Thymus (tissue), 11 donors: Measurements from ENCODE around the gene PTGER1. TPM values are rescaled to one million over a fixed set of nuclear protein-coding genes. Genes with fewer than 3 reads are reported as not detected.
"Not testable (repeated sequence)": the region's sequence is repeated elsewhere in the genome, so short reads cannot be mapped to it uniquely, and the experiment has no call there.

Source experiments
- DNase-seq, 9 donors: peaks; one replicate each; pipeline ENCODE4 v3.0.0-alpha.2; 2013; ENCODE audit warnings: low spot score in 9 of 9, low read depth in 6 of 9, missing footprints in 1 of 9
- H3K27ac ChIP-seq, 2 donors: one replicate each; pipeline ENCODE4 v1.5.1; 2013; ENCODE audit warnings: control low read depth in 1 of 2, low read depth in 1 of 2, low read length in 1 of 2, mild to moderate bottlenecking in 1 of 2, moderate library complexity in 1 of 2
- H3K27me3 ChIP-seq, 2 donors: one replicate each; pipeline ENCODE4 v1.5.1; 2013; ENCODE audit warnings: low read length in 1 of 2; ENCODE audit not compliant: control insufficient read depth in 2 of 2, insufficient read depth in 1 of 2
- H3K36me3 ChIP-seq, 2 donors: one replicate each; pipeline ENCODE4 v1.5.1; 2013; ENCODE audit warnings: low read length in 1 of 2, mild to moderate bottlenecking in 1 of 2, moderate library complexity in 1 of 2; ENCODE audit not compliant: control insufficient read depth in 2 of 2, insufficient read depth in 2 of 2
- H3K4me1 ChIP-seq, 2 donors: one replicate each; pipeline ENCODE4 v1.5.1; 2013; ENCODE audit warnings: low read length in 2 of 2; ENCODE audit not compliant: control insufficient read depth in 2 of 2, insufficient read depth in 2 of 2
- H3K4me3 ChIP-seq, 2 donors: one replicate each; pipeline ENCODE4 v1.5.1; 2013; ENCODE audit warnings: low read length in 2 of 2, control low read depth in 1 of 2, mild to moderate bottlenecking in 1 of 2
- H3K9me3 ChIP-seq, 2 donors: one replicate each; pipeline ENCODE4 v1.5.1; 2013; ENCODE audit warnings: low read length in 1 of 2, mild to moderate bottlenecking in 1 of 2; ENCODE audit not compliant: control insufficient read depth in 2 of 2, insufficient read depth in 1 of 2
- WGBS: extraction: QIAGEN DNeasy Blood & Tissue Kit; methylation state at CpG from one replicate; pipeline ENCODE4 v1.1.7; 2013; 5-methylcytosine and 5-hydroxymethylcytosine counted together
- polyA plus RNA-seq: library from polyadenylated mRNA; stranded (reverse); fragments of 200-250 nt; gene quantifications from one replicate; pipeline ENCODE4 v1.2.3, GENCODE V29; 2013
- total RNA-seq: library from RNA; stranded (reverse); fragments of 120-200 nt; gene quantifications from one replicate; pipeline ENCODE4 v1.2.4, GENCODE V29; 2013
- donor health status: healthy.

PTGER1 gene
- total and polyA plus RNA-seq, 2 donors, result 0.11 TPM; not detected in 1

GRCh38 chr19:14504575-14504974, 29.4 kb upstream of the PTGER1 start:
- H3K4me1 ChIP-seq, result peaks cover 39 to 55% of the 10 kb centered on the region in 2 donors
- not testable (repeated sequence) for H3K36me3 ChIP-seq, H3K4me3 ChIP-seq, DNase-seq, H3K9me3 ChIP-seq, H3K27me3 ChIP-seq, H3K27ac ChIP-seq
- 96% methylated on average over 8 of the region's 8 CpGs for WGBS

GRCh38 chr19:14503285-14503684, 28.1 kb upstream of the PTGER1 start:
- Histone ChIP-seq H3K9me3 (no peaks in the 10 kb centered on the region), H3K4me3 (no peak overlapping the region), H3K36me3 (no peaks in the 10 kb centered on the region), H3K27ac (peak overlapping the region in 1 of 2 donors; percentile 1), H3K27me3 (no peaks in the 10 kb centered on the region), H3K4me1 (peaks cover 30 to 42% of the 10 kb centered on the region in 2 donors)
- DNase-seq, result no peak
- 93% methylated on average over 1 of the region's 1 CpG for WGBS

- Histone ChIP-seq H3K36me3 (no peaks in the 10 kb centered on the region), H3K27ac (no peak overlapping the region), H3K4me3 (no peak overlapping the region), H3K9me3 (no peaks in the 10 kb centered on the region), H3K4me1 (peaks cover 26 to 36% of the 10 kb centered on the region in 2 donors), H3K27me3 (no peaks in the 10 kb centered on the region)
- DNase-seq, result no peak
- WGBS, result 95% methylated on average over 11 of the region's 11 CpGs
Observed at GRCh38 chr19:14502334-14503092, 27.4 kb upstream of the PTGER1 start.

GRCh38 chr19:14497228-14497921, 22.2 kb upstream of the PTGER1 start:
- H3K9me3 ChIP-seq, result no peaks in the 10 kb centered on the region
- H3K27me3 ChIP-seq, result no peaks in the 10 kb centered on the region
- no peak for DNase-seq
- WGBS, result 95% methylated on average over 6 of the region's 6 CpGs
- H3K4me1 ChIP-seq, result peaks cover 14 to 30% of the 10 kb centered on the region in 2 donors
- H3K36me3 ChIP-seq, result peaks cover 0 to 3% of the 10 kb centered on the region in 2 donors
- H3K4me3 ChIP-seq, result no peak overlapping the region
- no peak overlapping the region for H3K27ac ChIP-seq

- Histone ChIP-seq H3K36me3 (peaks cover 0 to 3% of the 10 kb centered on the region in 2 donors), H3K27ac (no peak overlapping the region), H3K27me3 (no peaks in the 10 kb centered on the region), H3K4me3 (no peak overlapping the region), H3K4me1 (peaks cover 14 to 29% of the 10 kb centered on the region in 2 donors), H3K9me3 (no peaks in the 10 kb centered on the region)
- DNase-seq, result no peak
- WGBS, result 90% methylated on average over 7 of the region's 7 CpGs
Observed at GRCh38 chr19:14496834-14497227, 21.7 kb upstream of the PTGER1 start.

GRCh38 chr19:14496029-14496833, 21.1 kb upstream of the PTGER1 start, which contains the start of gene GIPC1:
TSS of gene GIPC1 (minus strand) at chr19:14496127. CDS start at chr19:14482976, 13,151 bp downstream.
- Histone ChIP-seq H3K36me3 (peaks cover 0 to 6% of the 10 kb centered on the region in 2 donors), H3K4me3 (peak within 1 kb of the TSS; percentile 65 to 66), H3K4me1 (peaks cover 14 to 29% of the 10 kb centered on the region in 2 donors), H3K9me3 (no peaks in the 10 kb centered on the region), H3K27me3 (no peaks in the 10 kb centered on the region), H3K27ac (peak within 1 kb of the TSS; percentile 65 to 80)
- DNase-seq, result peak in 8 of 9 donors; percentile 62 to 93 (median 84)
- WGBS, result 8% methylated on average over 71 of the region's 71 CpGs

GRCh38 chr19:14495672-14496028, 20.5 kb upstream of the PTGER1 start:
- Histone ChIP-seq H3K4me3 (peak overlapping the region; percentile 65 to 66), H3K27ac (peak overlapping the region in 1 of 2 donors; percentile 36), H3K9me3 (no peaks in the 10 kb centered on the region), H3K27me3 (no peaks in the 10 kb centered on the region), H3K4me1 (peaks cover 14 to 29% of the 10 kb centered on the region in 2 donors), H3K36me3 (peaks cover 0 to 6% of the 10 kb centered on the region in 2 donors)
- under 1% methylated on average over 28 of the region's 28 CpGs for WGBS
- DNase-seq, result no peak

GRCh38 chr19:14494910-14495671, 19.9 kb upstream of the PTGER1 start:
- no peaks in the 10 kb centered on the region for H3K27me3 ChIP-seq
- H3K36me3 ChIP-seq, result peaks cover under 1 to 6% of the 10 kb centered on the region in 2 donors
- no peaks in the 10 kb centered on the region for H3K9me3 ChIP-seq
- peaks cover 14 to 29% of the 10 kb centered on the region in 2 donors for H3K4me1 ChIP-seq
- H3K4me3 ChIP-seq, result peak overlapping the region; percentile 65 to 66
- WGBS, result 52% methylated on average over 14 of the region's 14 CpGs
- peak overlapping the region; percentile 26 to 65 for H3K27ac ChIP-seq
- DNase-seq, result no peak
